ENCODE data around the gene TCOF1.
A peak's percentile ranks its signal among the peaks of the same experiment; 100 is the strongest.
"Not testable (repeated sequence)": the region's sequence is repeated elsewhere in the genome, so short reads cannot be mapped to it uniquely, and the experiment has no call there.

The TCOF1 gene

DNA sequence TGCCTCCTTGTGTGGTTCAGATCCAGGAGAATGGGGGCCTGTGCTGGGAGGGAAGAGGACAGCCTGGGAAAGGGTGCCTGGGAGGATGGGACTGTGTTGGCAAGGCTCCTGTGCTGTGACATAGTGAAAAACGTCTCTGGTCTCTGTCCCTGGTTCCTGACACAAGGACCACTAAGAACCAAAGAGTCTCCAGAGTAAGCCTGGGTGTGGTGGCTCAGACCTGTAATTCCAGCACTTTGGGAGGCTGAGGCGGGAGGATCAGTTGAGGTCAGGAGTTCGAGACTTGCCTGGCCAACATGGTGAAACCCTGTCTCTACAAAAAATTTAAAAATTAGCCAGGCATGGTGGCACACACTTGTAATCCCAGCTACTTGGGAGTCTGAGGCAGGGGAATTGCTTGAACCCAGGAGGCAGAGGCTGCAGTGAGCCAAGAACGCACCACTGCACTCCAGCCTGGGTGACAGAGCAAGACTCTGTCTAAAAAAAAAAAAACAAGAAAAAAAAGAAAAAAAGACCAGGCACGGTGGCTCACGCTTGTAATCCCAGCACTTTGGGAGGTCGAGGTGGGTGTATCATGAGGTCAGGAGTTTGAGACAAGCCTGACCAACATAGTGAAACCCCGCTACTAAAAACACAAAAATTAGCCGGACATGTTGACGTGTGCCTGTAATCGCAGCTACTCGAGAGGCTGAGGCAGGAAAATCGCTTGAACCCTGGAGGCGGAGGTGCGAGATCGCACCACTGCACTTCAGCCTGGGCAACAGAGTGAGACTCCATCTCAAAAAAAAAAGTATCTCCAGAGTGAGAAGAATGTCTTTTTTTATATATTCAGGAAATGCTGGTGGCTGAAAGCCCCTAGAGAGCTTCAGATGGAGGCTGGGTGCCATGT lies 56.6 kb downstream of the TCOF1 start:
- not testable (repeated sequence) for DNase-seq (ENCODE audit: low read depth in 2 of 2, low spot score in 1 of 2)

DNA sequence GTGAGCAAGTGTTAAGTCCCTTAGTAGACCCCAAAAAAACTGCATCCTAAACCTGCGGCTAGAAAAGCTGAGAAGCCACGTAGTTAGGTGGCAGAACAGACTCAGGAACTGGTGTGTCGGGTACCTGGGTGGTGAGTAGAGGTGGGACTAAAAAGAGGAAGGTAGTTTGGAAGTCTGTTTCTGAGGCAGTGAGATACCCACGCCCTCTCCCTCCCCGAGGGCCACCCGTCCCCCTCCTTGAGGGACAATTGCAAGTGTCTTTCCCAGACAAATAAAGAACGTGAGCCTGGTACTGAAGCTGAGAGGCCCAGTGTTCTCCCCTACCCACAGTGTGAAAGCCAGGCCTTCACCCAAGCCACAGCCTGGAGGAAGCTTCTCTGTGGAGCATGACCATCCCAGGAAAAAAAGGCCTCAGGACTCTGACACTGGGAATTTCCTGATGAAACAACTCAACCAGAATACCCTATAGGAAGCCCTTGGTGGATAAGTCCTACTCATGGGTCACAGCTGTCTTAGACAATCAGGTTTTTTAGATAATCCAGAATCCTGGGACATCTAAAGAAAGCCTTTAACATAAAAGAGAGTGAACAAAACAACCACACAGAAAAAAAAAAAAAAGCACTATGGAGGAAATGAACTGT lies 62.3 kb downstream of the TCOF1 start:
- DNase-seq (ENCODE audit: low read depth in 2 of 2, low spot score in 1 of 2) = no peak

DNA sequence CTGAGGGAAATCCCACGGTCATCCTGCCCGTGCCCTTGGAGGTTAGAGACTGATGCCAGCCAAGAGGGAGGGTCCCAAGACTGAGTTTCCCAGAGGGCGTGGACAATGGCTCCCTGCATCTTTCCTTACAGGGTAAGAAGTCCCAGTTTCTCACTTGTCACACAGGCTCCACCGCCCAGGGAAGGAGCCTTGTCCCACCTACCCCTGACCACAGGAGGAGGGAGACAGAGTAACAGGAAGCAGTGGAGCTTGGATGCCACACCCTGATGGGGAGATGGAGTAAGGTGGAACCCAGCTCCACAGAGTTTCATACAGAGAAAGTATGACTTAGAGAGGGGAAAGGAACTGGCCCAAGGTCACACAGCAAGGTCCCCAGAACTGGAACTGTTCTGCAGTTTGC lies 64.6 kb downstream of the TCOF1 start:
- DNase-seq (ENCODE audit: low read depth in 2 of 2, low spot score in 1 of 2) = no peak

DNA sequence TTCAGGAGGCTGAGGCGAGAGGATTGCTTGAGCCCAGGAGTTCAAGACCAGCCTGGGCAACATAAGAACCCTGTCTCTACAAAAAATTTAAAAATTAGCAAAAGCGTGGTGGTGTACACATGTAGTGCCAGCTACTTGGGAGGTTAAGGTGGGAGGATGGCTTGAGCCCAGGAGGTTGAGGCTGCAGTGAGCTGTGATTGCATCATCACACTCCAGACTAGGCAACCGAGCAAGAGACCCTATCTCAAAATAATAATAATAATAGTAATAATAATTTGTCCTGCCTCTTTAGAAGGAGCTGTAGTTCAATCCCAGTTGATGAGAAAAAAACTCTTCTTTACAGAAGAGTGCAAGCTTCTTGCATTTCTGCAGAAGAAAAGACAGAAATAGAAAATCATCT lies 65.3 kb downstream of the TCOF1 start:
- DNase-seq (ENCODE audit: low read depth in 2 of 2, low spot score in 1 of 2) = no peak

DNA sequence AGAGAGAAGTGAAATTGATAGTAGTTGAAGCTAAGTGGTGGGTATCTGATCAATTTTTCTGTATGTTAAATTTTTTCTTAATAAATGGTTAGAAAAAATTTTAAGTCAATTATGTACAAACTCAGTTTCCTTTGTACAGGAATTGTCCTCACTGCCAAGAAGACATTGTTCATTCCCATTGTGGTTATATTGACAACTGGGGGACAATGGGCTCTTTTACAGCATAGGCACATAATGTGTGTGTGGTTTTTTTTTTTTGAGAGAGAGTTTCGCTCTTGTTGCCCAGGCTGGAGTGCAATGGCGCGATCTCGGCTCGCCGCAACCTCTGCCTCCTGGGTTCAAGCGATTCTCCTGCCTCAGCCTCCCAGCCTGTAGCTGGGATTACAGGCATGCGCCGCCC lies 68.7 kb downstream of the TCOF1 start:
- DNase-seq (ENCODE audit: low read depth in 2 of 2, low spot score in 1 of 2) = not testable (repeated sequence)

DNA sequence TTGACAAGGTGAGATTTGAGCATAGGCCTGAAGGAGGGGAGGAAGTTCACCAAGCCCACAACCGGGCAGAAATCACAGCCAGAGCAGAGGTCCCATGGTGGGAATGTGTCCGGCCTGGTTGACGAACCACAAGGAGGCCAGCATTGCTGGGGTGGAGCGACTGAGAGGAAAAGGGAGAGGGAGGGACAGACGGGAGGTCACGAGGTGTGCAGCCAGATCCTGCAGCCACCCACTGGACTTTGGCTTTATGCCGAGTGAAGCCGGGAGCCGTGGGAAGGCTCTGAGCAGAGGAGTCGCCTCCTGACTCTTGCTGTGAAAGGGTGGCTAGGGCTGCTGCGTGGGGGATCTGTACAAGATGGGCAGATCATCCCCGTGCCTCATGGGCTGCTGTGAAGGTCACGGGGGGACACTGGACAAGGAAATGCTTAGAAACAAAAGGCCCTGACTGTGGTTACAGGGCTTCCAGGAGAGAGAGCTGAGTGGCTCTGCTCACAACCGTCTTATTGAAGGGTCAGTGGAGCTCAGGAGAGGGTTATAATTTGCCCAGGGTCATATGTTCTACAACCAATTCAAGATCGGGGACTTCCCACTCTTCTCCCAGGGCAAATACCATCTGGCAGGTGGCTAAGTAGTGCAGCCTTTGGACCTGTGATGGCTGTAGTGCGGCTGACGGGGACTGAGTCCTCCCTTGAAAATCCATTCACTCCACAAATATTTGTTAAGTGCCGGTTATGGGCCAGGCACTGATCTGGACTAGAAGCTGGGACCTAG lies 70.8 kb downstream of the TCOF1 start:
- no peak for DNase-seq (ENCODE audit: low read depth in 2 of 2, low spot score in 1 of 2)

DNA sequence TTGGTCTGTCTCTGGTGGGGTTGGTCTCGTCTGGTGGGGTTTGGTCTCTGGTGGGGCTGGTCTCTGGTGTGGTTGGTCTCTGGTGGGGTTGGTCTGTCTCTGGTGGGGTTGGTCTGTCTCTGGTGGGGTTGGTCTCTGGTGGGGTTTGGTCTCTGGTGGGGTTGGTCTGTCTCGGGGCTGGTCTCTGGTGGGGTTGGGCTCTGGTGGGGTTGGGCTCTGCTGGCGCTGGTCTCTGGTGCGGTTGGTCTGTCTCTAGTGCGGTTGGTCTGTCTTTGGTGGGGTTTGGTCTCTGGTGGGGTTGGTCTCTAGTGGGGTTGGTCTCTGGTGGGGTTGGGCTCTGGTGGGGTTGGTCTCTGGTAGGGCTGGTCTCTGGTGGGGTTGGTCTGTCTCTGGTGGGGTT lies 71.5 kb downstream of the TCOF1 start:
- no peak for DNase-seq (ENCODE audit: low read depth in 2 of 2, low spot score in 1 of 2)

DNA sequence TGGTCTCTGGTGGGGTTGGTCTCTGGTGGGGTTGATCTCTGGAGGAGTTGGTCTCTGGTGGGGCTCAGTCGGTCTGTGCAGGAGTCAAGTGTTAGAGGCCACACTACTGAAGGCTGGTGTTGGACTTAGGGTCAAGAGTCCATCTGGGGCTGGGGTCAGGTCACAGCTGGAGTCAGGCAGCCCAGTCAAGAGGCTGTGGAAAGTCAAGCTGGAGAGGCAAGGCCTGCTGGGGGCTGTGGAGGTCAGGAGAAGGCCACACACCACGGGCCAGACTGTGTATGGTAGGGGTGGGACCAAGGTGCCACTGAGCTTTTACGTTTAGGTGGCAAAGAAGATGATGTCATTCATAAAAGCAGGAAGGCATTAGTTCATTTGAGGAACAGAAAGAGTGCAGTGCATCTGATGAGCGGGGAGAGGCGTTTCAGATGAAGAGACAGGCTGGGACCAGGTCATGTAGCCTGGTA lies 71.9 kb downstream of the TCOF1 start:
- DNase-seq (ENCODE audit: low read depth in 2 of 2, low spot score in 1 of 2) = no peak

DNA sequence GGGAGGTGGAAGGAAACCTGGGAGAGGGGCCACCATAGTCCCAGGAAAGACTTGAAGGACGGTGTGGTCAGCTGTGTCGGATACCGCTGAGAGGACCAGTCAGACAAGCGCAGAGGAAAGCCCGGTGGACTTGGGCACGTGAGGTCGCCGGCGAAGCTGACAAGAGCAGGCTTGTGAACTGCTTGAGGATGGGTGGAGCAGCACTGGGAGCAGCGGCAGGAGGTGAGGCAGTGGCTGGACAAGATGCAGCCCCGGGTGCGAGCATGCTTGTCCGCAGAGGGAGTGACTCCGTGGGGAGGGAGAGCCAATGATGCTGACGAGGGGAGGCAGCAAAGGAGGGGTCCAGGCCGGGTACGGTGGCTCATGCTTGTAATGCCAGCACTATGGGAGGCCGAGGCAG lies 73.6 kb downstream of the TCOF1 start:
- DNase-seq (ENCODE audit: low read depth in 2 of 2, low spot score in 1 of 2) = no peak

DNA sequence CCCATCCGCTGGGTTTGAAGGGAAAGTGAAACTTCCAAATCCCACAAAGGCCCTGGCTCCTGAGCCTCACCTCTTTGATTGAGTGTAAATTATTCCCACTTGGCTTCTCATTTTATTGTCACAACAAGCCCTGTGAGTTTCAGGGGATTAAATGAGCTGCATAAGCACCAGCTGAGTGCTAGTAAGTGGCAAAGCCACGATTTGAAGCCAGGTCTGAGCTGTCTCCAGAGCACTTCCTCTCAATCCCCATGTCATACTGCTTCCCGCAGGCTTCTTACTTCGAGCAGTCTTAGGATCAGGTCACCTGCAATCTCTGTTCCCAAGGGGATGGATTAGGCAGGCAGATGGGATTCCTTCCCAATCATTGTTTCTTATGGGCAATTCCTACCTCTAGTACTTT lies 74.1 kb downstream of the TCOF1 start:
- no peak for DNase-seq (ENCODE audit: low read depth in 2 of 2, low spot score in 1 of 2)

DNA sequence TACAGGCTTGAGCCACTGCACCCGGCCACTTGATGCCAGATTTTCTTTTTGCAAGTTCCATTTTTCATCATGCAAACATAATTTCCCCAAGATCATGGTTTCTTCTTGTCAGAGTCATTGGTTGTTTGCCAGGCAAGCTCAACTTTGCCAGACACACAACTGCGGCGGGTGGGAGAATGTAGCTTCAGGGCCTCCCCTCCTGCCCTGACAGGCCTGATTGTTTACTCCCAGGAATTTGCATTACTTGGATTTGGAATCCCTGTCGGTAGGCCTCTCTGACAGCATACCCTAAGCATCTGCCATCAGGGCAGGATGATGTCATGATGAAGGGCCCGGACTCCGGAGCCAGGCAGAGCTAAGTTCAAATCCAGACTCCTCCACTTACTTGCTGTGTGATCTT lies 77.0 kb downstream of the TCOF1 start:
- DNase-seq (ENCODE audit: low read depth in 2 of 2, low spot score in 1 of 2) = no peak

DNA sequence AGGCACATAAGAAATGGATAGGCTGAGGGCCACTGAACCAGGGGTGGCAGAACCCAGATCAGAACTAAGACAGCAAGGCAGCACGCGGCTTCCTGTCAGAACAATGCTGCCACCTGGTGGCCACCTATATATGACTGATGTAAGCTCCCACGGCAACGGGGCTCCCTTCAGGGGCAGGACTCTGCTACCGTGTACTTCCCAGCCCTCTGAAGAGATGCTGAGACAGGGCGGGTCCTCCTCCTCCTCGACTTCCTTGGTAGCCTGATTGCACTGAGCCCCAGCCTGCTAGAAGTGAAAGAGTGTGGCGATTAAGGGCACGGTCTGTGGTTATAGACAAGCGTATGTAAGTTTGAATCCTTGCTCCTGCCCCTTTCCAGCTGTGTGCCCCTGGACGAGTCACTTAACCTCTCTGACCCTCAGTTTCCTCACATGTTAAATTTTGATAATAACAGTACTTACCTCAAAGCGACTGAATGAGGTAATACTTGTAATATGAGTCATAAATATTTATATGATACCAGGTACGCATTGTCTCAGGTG lies 78.7 kb downstream of the TCOF1 start:
- DNase-seq (ENCODE audit: low read depth in 2 of 2, low spot score in 1 of 2) = peak; percentile 86 to 91

DNA sequence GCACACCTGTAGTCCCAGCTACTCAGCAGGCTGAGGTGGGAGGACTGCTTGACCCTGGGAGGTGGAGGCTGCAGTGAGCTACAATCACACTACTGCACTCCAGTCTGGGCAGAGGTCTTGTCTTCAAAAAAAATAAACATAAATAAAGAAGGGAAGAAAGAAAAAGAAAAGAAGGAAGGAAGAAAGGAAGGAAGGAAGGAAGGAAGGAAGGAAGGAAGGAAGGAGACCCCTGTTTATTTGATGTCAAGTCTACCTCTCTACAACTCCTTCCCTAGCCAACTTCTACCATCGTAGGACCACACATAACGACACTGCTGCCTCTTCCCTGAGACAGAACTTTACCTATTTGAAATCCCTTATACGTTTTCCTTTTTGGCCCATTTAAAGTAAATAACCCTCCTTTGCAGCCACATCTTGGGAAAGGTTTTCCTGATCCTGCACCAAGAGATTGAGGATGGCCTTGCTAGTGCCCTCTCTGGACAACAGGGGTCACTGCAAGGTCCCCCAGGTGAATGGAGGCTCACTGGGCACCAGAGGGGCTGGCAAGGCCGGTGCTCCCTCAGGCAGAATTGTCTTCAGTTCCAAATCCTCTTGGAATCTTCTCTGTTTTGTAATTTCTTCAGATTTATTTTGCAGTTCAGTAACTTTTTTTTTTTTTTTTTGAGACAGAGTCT lies 81.5 kb downstream of the TCOF1 start:
- DNase-seq (ENCODE audit: low read depth in 2 of 2, low spot score in 1 of 2) = no peak

DNA sequence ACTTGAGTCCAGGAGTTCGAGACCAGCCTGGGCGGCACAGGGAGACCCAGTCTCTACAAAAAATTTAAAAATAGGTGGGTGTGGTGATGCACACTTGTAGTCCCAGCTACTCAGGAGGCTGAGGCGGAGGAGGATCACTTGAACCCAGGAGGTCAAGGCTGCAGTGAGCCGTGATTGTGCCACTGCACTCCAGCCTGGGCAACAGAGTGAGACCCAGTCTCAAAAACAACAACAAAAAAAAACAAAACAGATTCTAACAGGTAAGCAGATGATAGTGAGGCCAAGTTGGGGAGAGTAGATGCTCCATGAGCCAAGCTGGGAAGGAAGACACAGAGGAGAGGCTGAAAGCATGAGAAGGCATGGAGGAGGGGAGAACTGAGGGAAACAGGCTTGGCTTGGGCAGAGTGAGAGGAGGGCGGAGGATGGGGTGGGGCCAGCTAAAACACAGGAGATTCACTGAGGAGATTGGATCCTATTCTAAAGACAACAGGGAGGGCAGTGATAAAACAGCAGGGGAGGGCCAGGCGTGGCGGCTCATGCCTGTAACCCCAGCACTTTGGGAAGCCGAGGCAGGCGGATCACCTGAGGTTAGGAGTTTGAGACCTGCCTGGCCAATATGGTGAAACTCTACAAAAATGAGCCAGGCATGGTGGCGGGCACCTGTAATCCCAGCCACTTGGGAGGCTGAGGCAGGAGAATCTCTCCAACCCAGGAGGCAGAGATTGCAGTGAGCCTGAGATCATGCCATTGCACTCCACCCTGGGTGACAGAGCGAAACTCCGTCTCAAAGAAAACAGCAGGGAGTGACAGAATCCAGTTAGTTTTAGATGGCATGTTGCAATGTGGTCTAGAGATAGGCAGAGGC lies 83.7 kb downstream of the TCOF1 start:
- DNase-seq (ENCODE audit: low read depth in 2 of 2, low spot score in 1 of 2) = no peak

DNA sequence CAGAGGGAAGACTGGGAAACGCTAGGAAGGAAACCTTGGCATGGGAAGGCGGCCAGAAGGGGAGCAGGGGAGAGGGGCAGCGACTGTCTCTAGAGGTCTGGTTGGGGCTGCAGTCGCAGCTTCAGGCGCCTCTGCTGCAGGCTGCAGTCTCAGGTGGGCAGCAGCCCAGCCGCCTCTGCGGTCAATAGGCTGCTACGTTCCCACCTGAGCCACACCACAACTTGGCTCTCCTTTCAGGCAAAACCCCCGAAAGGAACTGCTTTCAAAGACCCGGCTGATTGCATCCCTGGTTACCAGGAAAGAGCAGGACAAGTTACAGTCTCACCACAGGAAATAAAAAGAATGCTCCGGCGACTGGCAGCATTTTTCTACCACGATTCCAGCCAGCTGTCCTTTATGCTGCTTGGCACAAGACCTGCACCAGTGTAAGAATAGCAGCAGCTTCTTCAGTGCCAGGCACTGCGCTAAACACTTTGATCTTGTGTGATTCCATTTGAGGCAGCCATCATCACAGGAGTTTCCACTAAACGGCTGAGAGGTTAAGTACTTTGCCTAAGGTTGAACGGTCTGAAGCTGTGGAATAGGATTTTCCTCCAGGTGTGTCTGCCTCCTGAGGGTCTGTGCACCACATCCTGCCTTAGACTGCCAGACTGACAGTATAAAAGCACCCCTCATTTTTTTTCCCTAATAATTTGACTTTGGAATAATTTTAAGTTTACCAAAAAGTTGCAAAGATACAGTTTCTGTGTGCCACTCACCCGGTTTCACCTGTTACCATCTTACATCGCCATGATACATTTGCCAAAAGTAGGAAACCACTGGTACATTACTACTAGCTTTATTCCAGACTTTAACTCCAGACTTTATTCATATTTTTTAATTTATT lies 84.6 kb downstream of the TCOF1 start:
- DNase-seq (ENCODE audit: low read depth in 2 of 2, low spot score in 1 of 2) = no peak

DNA sequence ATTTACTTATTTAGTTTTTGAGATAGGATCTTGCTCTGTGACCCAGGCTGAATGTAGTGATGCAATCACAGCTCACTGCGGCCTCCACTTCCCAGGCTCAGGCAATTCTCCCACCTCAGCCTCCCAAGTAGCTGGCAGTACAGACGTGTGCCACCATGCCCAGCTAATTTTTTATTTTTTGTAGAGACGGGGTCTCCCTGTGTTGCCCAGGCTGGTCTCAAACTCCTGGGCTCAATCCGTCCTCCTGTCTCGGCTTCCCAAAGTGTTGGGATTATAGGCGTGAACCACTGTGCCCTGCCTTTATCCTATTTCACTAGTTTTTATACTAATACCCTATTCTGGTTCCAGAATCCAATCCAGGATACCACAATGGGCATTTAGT lies 85.2 kb downstream of the TCOF1 start:
- no peak for DNase-seq (ENCODE audit: low read depth in 2 of 2, low spot score in 1 of 2)

DNA sequence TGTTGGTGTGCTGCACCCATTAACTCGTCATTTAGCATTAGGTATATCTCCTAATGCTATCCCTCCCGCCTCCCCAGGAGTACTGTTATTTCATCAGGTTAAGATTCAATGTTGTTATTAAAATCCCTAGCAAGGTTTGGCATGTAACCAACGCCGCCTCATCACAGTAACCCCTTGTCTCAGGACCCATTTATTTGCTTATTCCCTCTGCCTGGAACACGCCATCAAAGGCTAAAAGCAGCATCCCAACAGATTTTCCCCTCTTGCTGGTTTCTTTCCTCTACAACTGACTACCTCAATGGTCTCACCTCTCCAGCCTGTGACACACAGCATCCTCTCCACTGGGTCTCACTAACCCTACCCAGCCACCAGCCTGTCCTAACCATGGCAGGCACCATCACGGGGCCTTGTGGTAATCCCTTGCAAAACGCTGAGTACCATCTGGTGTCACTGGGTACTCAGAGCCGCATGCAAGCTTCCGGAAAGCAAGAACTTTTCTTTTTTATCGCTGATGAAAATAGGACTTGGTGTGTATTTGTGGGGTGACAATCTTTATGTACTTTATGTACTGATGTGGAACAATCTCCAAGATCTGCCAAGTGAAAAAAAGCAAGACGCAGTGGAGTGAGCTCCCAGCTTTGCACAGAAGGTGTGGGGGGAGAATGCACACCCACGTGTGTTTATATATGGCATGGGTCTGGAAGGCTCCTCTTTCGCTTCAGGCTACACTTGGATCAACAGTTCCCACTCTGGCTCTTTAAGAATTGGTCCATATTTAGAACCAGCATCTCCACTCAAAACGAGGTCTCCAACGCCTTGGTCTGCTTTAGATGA lies 86.0 kb downstream of the TCOF1 start:
- no peak for DNase-seq (ENCODE audit: low read depth in 2 of 2, low spot score in 1 of 2)

DNA sequence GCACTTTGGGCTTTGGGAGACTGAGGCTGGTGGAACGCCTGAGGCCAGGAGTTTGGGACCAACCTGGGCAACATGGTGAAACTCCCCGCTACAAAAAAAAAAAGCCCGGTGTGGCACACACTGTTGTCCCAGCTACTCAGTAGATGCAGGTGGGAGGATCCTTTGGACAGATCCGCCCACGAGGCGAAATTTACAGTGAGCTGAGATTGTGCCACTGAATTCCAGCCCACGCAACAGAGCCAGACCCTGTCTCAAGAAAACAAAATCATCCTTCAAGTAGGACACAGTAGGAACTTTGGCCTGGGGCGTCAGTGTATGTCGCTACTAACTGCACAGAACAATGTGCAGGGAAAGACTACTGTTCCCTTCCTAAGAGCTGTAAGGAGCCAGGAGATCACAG lies 87.3 kb downstream of the TCOF1 start:
- no peak for DNase-seq (ENCODE audit: low read depth in 2 of 2, low spot score in 1 of 2)

Measured in stimulated activated CD8-positive, alpha-beta memory T cell treated with anti-CD3 and anti-CD28 coated beads, Interleukin-4, amount 100 ng/mL, for 1 hour (primary cell).